ENCODE data around the gene SEMA3A.
A peak's percentile ranks its signal among the peaks of the same experiment; 100 is the strongest.

SEMA3A gene

DNA sequence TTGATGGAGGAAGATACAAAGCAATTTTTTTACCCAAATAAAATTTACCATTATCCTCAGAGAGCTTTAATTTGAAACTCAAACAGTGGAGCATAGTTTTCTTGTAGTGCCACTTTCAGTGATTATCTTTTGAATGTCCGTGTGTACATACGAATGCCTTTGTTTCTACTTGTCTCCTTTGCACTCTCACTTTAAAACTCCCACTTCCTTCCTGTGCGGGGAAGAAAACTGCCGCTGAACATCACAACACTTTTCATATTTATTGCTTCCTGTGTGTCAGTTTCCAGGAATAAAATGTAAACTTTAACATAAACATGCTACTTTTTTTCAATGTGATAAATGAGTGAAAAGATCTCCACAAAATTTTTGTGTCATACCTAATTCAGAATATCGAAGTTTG, 102.4 kb downstream of the SEMA3A start:
- peak overlapping the region; percentile 49 for H3K4me3 Mint-ChIP-seq
- TF ChIP-seq, protein P1, sequence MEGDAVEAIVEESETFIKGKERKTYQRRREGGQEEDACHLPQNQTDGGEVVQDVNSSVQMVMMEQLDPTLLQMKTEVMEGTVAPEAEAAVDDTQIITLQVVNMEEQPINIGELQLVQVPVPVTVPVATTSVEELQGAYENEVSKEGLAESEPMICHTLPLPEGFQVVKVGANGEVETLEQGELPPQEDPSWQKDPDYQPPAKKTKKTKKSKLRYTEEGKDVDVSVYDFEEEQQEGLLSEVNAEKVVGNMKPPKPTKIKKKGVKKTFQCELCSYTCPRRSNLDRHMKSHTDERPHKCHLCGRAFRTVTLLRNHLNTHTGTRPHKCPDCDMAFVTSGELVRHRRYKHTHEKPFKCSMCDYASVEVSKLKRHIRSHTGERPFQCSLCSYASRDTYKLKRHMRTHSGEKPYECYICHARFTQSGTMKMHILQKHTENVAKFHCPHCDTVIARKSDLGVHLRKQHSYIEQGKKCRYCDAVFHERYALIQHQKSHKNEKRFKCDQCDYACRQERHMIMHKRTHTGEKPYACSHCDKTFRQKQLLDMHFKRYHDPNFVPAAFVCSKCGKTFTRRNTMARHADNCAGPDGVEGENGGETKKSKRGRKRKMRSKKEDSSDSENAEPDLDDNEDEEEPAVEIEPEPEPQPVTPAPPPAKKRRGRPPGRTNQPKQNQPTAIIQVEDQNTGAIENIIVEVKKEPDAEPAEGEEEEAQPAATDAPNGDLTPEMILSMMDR (IDR thresholded peaks at IDR 0.05), result no peak
- H3K9me3 Mint-ChIP-seq, result no peaks in the 10 kb centered on the region
- DNase-seq, result no peak
- H3K27ac Mint-ChIP-seq, result peak overlapping the region; percentile 92
- H3K4me1 Mint-ChIP-seq, result peaks cover 44% of the 10 kb centered on the region
- H3K36me3 Mint-ChIP-seq (ENCODE audit: low read depth), result peaks cover 4% of the 10 kb centered on the region
- H3K27me3 Mint-ChIP-seq (ENCODE audit: low read depth, poor library complexity), result no peaks in the 10 kb centered on the region

DNA sequence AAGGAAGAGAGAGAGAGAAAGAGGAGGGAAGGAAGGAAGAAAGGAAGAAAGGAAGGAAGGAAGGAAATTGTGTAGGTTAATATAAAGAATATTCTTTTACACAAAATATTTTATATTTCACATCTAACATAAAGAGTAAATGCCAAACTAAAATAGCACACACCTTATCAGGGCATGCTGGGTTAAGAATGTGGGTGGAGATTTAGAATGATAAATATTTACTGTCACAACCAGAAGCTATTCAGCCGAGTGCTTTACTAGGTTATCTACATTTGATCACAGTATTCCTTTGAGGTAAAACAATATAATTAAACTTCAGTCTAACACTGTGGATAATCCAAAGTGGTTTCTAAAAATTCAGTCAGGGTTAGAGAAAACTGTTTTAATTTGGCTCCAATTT, 103.3 kb downstream of the SEMA3A start:
- Mint-ChIP-seq H3K9me3 (no peaks in the 10 kb centered on the region), H3K27me3 (ENCODE audit: low read depth, poor library complexity) (no peaks in the 10 kb centered on the region), H3K4me1 (peaks cover 45% of the 10 kb centered on the region), H3K4me3 (no peak overlapping the region), H3K36me3 (ENCODE audit: low read depth) (peaks cover 4% of the 10 kb centered on the region), H3K27ac (no peak overlapping the region)
- TF ChIP-seq, protein P1 (IDR thresholded peaks at IDR 0.05), result no peak
- no peak for DNase-seq

DNA sequence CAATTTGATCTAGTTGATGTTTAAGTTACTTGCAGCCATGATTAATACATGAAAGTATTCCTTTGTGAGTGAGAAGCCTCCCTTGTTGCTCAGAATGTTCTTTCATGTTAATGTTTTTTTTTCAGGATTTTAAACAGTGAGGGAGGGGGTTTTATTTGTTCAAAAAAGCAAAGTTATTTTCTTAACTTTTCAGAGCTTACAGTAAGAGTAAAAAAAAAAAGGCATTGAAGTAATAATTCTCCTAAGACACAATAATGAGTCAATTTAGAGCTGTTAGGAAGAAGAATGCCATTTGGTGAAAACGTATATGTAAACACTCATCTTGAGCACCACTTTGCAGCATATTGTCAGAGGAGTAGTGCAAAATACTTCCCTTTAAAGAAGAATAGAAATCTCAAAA, 105.8 kb downstream of the SEMA3A start:
- H3K27ac Mint-ChIP-seq, result no peak overlapping the region
- TF ChIP-seq, protein P1 (IDR thresholded peaks at IDR 0.05), result no peak
- no peaks in the 10 kb centered on the region for H3K9me3 Mint-ChIP-seq
- no peaks in the 10 kb centered on the region for H3K27me3 Mint-ChIP-seq (ENCODE audit: low read depth, poor library complexity)
- no peak for DNase-seq
- H3K36me3 Mint-ChIP-seq (ENCODE audit: low read depth), result peaks cover 4% of the 10 kb centered on the region
- no peak overlapping the region for H3K4me3 Mint-ChIP-seq
- peaks cover 70% of the 10 kb centered on the region for H3K4me1 Mint-ChIP-seq

DNA sequence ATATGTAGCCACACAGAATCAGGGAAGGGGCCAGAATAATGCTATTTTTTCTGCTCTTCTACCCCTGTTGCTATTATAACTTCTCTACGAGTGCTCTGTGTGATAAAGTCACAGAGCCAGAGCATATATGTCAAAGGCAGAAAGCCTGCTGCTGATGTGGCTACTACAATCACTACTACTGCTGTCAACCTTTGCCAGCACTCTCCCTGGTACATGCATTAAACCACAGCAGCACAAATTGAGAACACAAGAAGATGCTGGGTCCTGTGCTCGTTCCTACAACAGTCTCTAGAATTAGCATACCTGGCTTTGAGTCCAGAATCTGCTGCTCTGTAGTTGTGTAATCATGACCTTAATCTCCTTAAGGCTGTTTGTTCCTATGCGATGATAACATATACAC, 108.6 kb downstream of the SEMA3A start:
- Mint-ChIP-seq H3K9me3 (no peaks in the 10 kb centered on the region), H3K4me3 (no peak overlapping the region), H3K36me3 (ENCODE audit: low read depth) (no peaks in the 10 kb centered on the region), H3K4me1 (peaks cover 60% of the 10 kb centered on the region), H3K27ac (peak overlapping the region; percentile 64), H3K27me3 (ENCODE audit: low read depth, poor library complexity) (no peaks in the 10 kb centered on the region)
- TF ChIP-seq, protein P1 (IDR thresholded peaks at IDR 0.05), result no peak
- no peak for DNase-seq

DNA sequence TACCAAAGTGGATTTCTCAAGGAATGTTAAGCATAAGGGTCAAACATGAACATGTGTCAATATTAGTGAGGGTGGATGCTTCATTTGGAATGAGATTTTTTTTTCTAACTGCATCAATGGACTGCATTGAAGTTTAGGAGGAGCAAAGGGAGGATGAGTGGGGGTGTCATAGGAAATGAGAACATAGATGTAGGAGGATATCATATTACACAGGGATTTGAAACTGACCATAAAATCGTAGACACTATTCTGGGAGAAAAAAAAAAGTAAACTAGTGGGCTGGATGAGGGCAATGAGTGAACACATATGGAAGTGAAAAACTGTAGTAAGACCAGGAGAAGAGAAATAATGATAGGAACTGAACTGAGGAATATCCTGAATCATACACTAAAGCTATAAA, 109.4 kb downstream of the SEMA3A start:
- Mint-ChIP-seq H3K4me1 (peaks cover 54% of the 10 kb centered on the region), H3K27me3 (ENCODE audit: low read depth, poor library complexity) (no peaks in the 10 kb centered on the region), H3K4me3 (peak overlapping the region; percentile 69), H3K9me3 (no peaks in the 10 kb centered on the region), H3K36me3 (ENCODE audit: low read depth) (no peaks in the 10 kb centered on the region), H3K27ac (peak overlapping the region; percentile 85)
- no peak for DNase-seq
- TF ChIP-seq, protein P1 (IDR thresholded peaks at IDR 0.05), result no peak

DNA sequence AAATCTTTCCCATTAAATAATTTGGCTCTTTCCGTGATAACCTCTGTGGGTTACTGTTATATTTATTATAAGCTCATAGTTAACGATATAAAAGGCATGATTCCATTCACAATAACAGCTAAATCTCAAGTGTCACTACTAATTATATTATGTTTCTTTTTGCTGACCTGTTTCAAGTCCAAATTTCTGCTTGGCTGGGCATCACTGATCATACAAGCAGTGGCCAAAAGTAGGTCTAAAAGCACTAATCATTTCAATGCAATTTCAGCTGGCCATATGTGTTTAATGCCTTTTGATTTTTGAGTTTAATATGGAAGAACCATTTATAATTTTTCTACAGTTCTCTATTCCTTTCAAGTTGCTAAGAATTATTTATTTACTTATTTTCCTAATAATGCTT, 110.7 kb downstream of the SEMA3A start:
- Mint-ChIP-seq H3K27me3 (ENCODE audit: low read depth, poor library complexity) (no peaks in the 10 kb centered on the region), H3K4me3 (no peak overlapping the region), H3K36me3 (ENCODE audit: low read depth) (no peaks in the 10 kb centered on the region), H3K4me1 (peaks cover 48% of the 10 kb centered on the region), H3K27ac (no peak overlapping the region), H3K9me3 (no peaks in the 10 kb centered on the region)
- TF ChIP-seq, protein P1 (IDR thresholded peaks at IDR 0.05), result no peak
- DNase-seq, result no peak

All from nephron progenitor cell (in vitro differentiated cells).